ENCODE measurements around the gene PEAK1.
A peak's percentile ranks its signal among the peaks of the same experiment; 100 is the strongest.

Gene PEAK1

GRCh38 chr15:77168141-77168540, 251.8 kb downstream of the PEAK1 start:
- no peak for DNase-seq

GRCh38 chr15:77167406-77167805, 252.5 kb downstream of the PEAK1 start:
- no peak for DNase-seq

GRCh38 chr15:77163781-77164384, 256.0 kb downstream of the PEAK1 start:
- no peak for DNase-seq

DNA sequence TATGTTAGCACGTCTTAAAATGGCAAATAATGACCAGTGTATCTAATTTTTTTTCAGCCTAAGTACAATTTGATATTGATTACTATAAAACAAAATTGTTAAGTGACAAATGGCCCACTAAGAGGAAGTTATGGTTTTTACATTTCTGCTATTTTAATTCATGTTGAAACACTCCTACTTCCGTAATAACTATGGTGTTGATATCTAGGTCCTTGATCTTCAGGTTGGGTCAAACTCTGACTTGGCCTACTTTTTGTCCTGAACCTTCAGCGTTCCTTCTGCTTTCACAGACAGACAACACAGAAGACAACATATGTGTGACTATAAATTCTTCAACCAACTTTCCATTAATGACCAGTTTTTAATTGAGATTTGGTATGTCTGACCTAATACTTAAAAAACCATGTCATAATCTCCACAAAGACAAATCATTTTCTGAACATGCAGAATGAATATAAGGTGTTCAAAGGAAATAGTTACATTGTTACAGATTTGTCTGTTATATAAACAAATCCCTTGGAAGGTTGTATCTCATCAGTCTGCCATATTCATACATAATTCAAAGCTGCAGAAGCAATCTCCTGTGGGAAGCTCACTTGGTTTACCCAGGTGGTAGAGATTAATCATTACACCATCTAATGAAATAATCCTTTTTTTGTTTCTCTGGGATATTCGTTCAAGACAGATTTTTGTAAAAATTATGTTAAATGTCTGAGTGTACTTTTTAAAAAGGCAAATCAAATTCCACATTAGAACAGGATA, 256.9 kb downstream of the PEAK1 start:
- no peak for DNase-seq

GRCh38 chr15:77160562-77161478, 259.1 kb downstream of the PEAK1 start:
- peak; percentile 26 for DNase-seq

- peak; percentile 69 for DNase-seq
Observed at GRCh38 chr15:77156000-77156399, 263.9 kb downstream of the PEAK1 start.

DNA sequence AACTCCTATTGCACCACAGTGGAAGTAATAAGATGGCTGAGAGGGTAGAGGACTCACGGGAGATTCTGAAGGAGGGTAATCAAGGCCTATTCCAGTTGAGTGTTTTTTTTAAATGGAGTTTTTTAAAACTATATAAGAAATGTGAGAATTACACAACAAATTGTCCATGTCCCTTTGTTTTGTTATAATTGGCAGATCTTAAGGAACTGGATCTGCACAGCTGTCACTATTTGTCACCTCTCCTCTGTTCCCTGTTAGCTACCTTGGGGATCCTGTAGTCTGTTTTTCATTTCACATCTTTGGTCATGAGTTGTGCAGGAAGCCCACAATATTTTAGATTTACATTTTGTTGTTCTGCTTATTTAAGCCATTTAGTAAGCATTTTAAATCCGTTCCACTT, 271.7 kb downstream of the PEAK1 start:
- DNase-seq = no peak

DNA sequence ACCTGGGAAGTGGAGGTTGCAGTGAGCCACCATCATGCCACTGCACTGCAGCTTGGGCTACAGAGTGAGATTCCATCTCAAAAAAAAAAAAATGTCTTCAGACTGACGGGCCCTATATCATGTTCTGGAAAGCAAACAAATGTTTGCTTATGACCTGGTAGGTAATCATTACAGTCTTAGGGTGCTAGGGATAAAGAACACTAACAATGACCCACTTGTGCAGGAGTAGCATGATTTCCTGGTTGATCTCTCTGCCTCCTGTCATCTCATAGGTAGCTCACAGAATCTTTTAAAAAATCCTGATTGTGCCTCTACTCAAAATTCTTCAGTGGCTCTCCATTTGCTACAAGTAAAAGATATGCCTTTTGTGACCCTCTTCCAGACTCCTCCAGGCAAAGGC, 274.5 kb downstream of the PEAK1 start:
- no peak for DNase-seq

DNA sequence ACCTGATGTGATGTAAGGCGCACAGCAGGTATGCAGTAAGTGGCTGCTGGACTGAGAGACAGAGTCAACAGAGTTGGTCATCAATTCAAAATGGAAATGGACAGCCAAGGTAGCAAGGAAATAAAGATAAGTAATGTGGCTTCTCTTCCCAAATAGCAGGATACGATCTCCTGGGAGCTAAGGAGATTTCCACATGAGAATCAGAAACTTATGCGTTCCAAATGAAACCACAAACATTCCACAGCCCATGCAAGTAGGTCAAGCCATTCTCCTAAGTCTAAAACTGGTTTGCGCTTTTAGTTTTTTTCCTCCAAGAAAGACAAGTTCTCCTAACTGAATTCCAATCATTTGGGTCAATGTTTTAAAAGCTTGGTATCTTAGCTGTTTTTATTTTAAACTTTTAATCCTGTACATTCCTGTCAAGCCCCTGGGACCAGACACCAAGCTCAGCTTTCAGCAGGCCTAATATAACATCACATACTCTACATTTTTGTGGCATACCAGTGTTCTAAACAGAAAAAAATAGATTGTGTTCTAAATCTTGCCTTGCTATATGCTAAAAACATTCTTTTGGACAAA, 275.3 kb downstream of the PEAK1 start:
- no peak for DNase-seq

GRCh38 chr15:77144026-77144425, 275.9 kb downstream of the PEAK1 start:
- no peak for DNase-seq

- no peak for DNase-seq
Observed at GRCh38 chr15:77143616-77144015, 276.3 kb downstream of the PEAK1 start.

- DNase-seq = no peak
Observed at GRCh38 chr15:77143191-77143590, 276.7 kb downstream of the PEAK1 start.

DNA sequence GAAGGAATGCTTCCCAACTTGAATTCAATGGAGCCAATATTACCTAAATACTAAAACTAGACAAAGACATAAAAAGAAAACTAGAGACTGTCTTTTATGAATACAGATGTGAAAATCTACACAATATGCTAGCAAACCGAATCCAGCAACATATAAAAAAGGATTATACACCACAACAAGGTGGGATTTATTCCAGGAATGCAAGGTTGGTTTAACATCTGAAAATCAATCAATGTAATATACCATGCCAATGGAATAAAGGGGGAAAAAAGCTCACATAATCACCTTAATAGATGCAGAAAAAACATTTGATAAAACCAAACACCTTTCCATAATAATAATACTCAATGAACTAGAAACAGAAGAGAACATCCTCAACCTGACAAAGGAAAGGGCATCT, 279.7 kb downstream of the PEAK1 start:
- DNase-seq = no peak

- DNase-seq = no peak
Observed at GRCh38 chr15:77139312-77139711, 280.6 kb downstream of the PEAK1 start.

DNA sequence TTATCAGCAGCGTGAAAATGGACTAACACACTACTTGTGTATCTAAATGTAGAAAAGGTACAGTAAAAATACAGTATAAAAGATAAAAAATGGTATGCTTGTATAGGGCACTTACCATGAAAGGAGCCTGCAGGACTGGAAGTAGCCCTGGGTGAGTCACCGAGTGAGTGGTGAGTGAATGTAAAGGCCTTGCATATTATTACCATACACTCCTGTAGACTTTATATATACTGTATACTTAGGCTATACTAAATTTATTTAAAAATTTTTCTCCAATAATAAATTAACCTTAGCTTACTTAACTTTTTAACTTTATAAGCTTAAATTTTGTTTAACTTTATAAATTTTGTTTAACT, 281.8 kb downstream of the PEAK1 start:
- peak; percentile 2 for DNase-seq

- no peak for DNase-seq
Observed at GRCh38 chr15:77135181-77135580, 284.7 kb downstream of the PEAK1 start.

- DNase-seq = no peak
Observed at GRCh38 chr15:77130315-77130930, 289.5 kb downstream of the PEAK1 start.

- DNase-seq = no peak
Observed at GRCh38 chr15:77127626-77128025, 292.3 kb downstream of the PEAK1 start.

- DNase-seq = no peak
Observed at GRCh38 chr15:77126529-77127326, 293.2 kb downstream of the PEAK1 start.

DNA sequence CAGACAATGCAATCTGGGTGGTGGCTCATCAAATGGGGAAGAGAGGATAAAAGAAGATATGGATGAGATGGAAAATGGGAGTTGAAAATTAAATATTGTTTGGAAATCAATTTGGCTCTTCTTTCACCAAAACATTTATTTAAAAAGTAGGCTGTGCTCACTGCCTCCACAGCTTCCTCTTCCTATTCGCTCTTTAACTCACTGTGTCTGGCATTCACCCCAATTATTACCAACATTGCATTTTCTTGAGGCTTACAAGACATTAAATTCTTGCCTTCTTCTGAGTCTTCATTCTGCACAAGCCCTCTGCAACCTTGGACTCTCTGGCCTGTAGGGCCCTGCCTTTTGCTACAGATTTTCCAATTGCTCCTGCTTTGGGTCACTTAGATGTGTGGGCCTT, 296.1 kb downstream of the PEAK1 start:
- no peak for DNase-seq

GRCh38 chr15:77122576-77122975, 297.3 kb downstream of the PEAK1 start:
- DNase-seq = no peak

- no peak for DNase-seq
Observed at GRCh38 chr15:77121599-77121998, 298.3 kb downstream of the PEAK1 start.
